Embryonic facial prominence (tissue), 1 donor: ENCODE data around the gene LRRFIP1.
"Not testable (repeated sequence)": the region's sequence is repeated elsewhere in the genome, so short reads cannot be mapped to it uniquely, and the experiment has no call there.

Experiments
- DNase-seq: peaks from one replicate; pipeline ENCODE4 v3.0.0-alpha.2; 2016; ENCODE audit errors: extremely low spot score

Gene LRRFIP1

GRCh38 chr2:237663517-237664110 lies 36.2 kb downstream of the LRRFIP1 start:
- DNase-seq: no peak

- no peak for DNase-seq
These were observed 36.8 kb downstream of the LRRFIP1 start for GRCh38 chr2:237664151-237664550.

- DNase-seq: no peak
These were observed 38.3 kb downstream of the LRRFIP1 start for GRCh38 chr2:237665713-237666143.

- no peak for DNase-seq
These were observed 39.2 kb downstream of the LRRFIP1 start for GRCh38 chr2:237666606-237667005.

- not testable (repeated sequence) for DNase-seq
These were observed 39.7 kb downstream of the LRRFIP1 start for GRCh38 chr2:237667050-237667576.

- no peak for DNase-seq
These were observed 40.5 kb downstream of the LRRFIP1 start for GRCh38 chr2:237667893-237668292.

GRCh38 chr2:237668440-237668839 lies 41.1 kb downstream of the LRRFIP1 start:
- DNase-seq: no peak

- no peak for DNase-seq
These were observed 41.9 kb downstream of the LRRFIP1 start for GRCh38 chr2:237669283-237669627.

- peak; percentile 74 for DNase-seq
These were observed 42.4 kb downstream of the LRRFIP1 start for GRCh38 chr2:237669628-237670392.

GRCh38 chr2:237670641-237671040 lies 43.3 kb downstream of the LRRFIP1 start:
- no peak for DNase-seq

GRCh38 chr2:237671466-237672138 lies 44.2 kb downstream of the LRRFIP1 start:
- no peak for DNase-seq

- no peak for DNase-seq
These were observed 45.3 kb downstream of the LRRFIP1 start for GRCh38 chr2:237672731-237673129.

GRCh38 chr2:237673130-237674001 lies 46.0 kb downstream of the LRRFIP1 start:
- no peak for DNase-seq

GRCh38 chr2:237674731-237675276 lies 47.4 kb downstream of the LRRFIP1 start:
- DNase-seq: peak; percentile 61

GRCh38 chr2:237675316-237675715 lies 47.9 kb downstream of the LRRFIP1 start:
- DNase-seq: no peak

- DNase-seq: no peak
These were observed 53.5 kb downstream of the LRRFIP1 start for GRCh38 chr2:237680702-237681478.

- no peak for DNase-seq
These were observed 54.8 kb downstream of the LRRFIP1 start for GRCh38 chr2:237682151-237682550.

GRCh38 chr2:237682856-237683670 lies 55.7 kb downstream of the LRRFIP1 start:
- DNase-seq: no peak

- DNase-seq: no peak
These were observed 58.0 kb downstream of the LRRFIP1 start for GRCh38 chr2:237685408-237685807.

- DNase-seq: no peak
These were observed 59.3 kb downstream of the LRRFIP1 start for GRCh38 chr2:237686659-237687136.
